Adrenal gland (tissue), 12 donors: ENCODE results near the gene GPR132. TPM values are rescaled to one million over a fixed set of nuclear protein-coding genes. Genes with fewer than 3 reads are reported as not detected.

Experiments used
- DNase-seq, 7 donors: peaks; one replicate each; pipeline ENCODE4 v3.0.0-alpha.2; 2019 to 2020
- H3K27ac ChIP-seq, 5 donors: fragments of 200-600 bp; sonication (generic) in 4 of 5; 1 replicate in 3 of 5; 2 replicates in 2 of 5; pipeline versions ENCODE4 v1.5.1 to v1.8.0; 2016 to 2020; ENCODE audit warnings: mild to moderate bottlenecking in 1 of 5
- H3K27me3 ChIP-seq: fragments of 200-600 bp; 2 replicates; pipeline ENCODE4 v1.8.0; 2021
- H3K36me3 ChIP-seq, 2 donors: fragments of 200-600 bp; replicated peaks in 1 of 2; 1 replicate in 1 of 2; 2 replicates in 1 of 2; pipeline versions ENCODE4 v1.5.1 to v1.8.0; 2018 to 2022
- H3K4me1 ChIP-seq, 2 donors: fragments of 200-600 bp; replicated peaks in 1 of 2; 1 replicate in 1 of 2; 2 replicates in 1 of 2; pipeline versions ENCODE4 v1.5.1 to v1.8.0; 2018 to 2021
- H3K4me3 ChIP-seq, 4 donors: fragments of 200-600 bp; sonication (generic) in 3 of 4; one replicate each; pipeline ENCODE4 v1.5.1; 2016 to 2018
- H3K9me3 ChIP-seq, 3 donors: fragments of 200-600 bp; sonication (generic) in 1 of 3; replicated peaks in 1 of 3; 1 replicate in 2 of 3; 2 replicates in 1 of 3; pipeline versions ENCODE4 v1.5.1 to v1.8.0; 2016 to 2021
- CTCF ChIP-seq, 6 experiments: fragments of 450-650 bp in 4 of 6; fragments of 200-600 bp in 2 of 6; sonication (generic) in 1 of 6; IDR thresholded peaks; 1 replicate in 5 of 6; 2 replicates in 1 of 6; pipeline versions ENCODE4 v1.5.1 to v1.8.0; 2016 to 2021; ENCODE audit warnings: antibody characterized with exemption in 6 of 6, mild to moderate bottlenecking in 2 of 6, moderate library complexity in 1 of 6
- POLR2A ChIP-seq, 2 donors: fragments of 450-650 bp; IDR thresholded peaks; one replicate each; pipeline ENCODE4 v1.6.1; 2017; ENCODE audit warnings: antibody characterized with exemption in 2 of 2, mild to moderate bottlenecking in 2 of 2, moderate library complexity in 1 of 2
- WGBS, 4 donors: extraction: QIAGEN DNeasy Blood & Tissue Kit in 2 of 4; methylation state at CpG; one replicate each; pipeline versions ENCODE4 v1.1.5 to v1.1.7; 2013 to 2017; 5-methylcytosine and 5-hydroxymethylcytosine counted together
- intact Hi-C, 2 donors: fragments of 100-400 bp; cut with DNase I; formaldehyde crosslinking; loops; one replicate each; pipeline versions ENCODE4 v1.14.1 to v1.15.0; 2022 to 2023
- polyA plus RNA-seq, 3 donors: library from polyadenylated mRNA; stranded (reverse); fragments of 200-250 nt in 2 of 3; fragments of 350-450 nt in 1 of 3; fragmentation: Illumina TruSeq in 1 of 3; extraction: RNeasy Lipid Tissue Mini Kit (QIAGEN cat#74804) in 1 of 3; gene quantifications; one replicate each; pipeline ENCODE4 v1.2.3, GENCODE V29; 2013 to 2014
- total RNA-seq, 9 donors: library from RNA; depleted of rRNA in 4 of 9; stranded (reverse); fragments of >200 nt in 4 of 9; fragments of 120-200 nt in 1 of 9; fragmentation: NEBNext Ultra II Directional in 1 of 9; extraction: Animal tissue kit (Norgen Biotek cat#: 25700) in 1 of 9; gene quantifications; one replicate each; pipeline versions ENCODE4 v1.1.0 to v1.2.4, GENCODE V29; 2013 to 2023
- donor health status: healthy with polysubstance abuse.
- donor health status: Bipolar disorder and iron deficiency.
- donor health status: DM: yes; HTN: yes; CAD: no.
- donor health status: DM: no; HTN: no; CAD: no.
- donor health status: DM: no; HTN: no; CAD: no.
- donor health status: DM: yes; HTN: yes; CAD: no.

Gene GPR132
- total and polyA plus RNA-seq, 12 donors: 0.17 to 11.7 (median 1.6) TPM

- H3K36me3 ChIP-seq: no peaks in the 10 kb centered on the region
- H3K27ac ChIP-seq: peak overlapping the region in 1 of 5 donors; percentile 82
- H3K4me1 ChIP-seq: no peaks in the 10 kb centered on the region
- DNase-seq: no peak
- peaks cover 7% of the 10 kb centered on the region for H3K27me3 ChIP-seq
- WGBS, 4 donors: 74 to 91% (median 77%) methylated on average over 10 of the region's 10 CpGs
- TF ChIP-seq POLR2A (IDR thresholded peaks at IDR 0.05) (no peak), CTCF (IDR thresholded peaks at IDR 0.05) (no peak)
- intact Hi-C loops: no loop called here
- H3K4me3 ChIP-seq: no peak overlapping the region
- no peaks in the 10 kb centered on the region for H3K9me3 ChIP-seq
Measured at GRCh38 chr14:105069522-105069870, 4.3 kb upstream of the GPR132 start.

- Histone ChIP-seq H3K27ac (no peak overlapping the region), H3K36me3 (no peaks in the 10 kb centered on the region), H3K27me3 (peaks cover 7% of the 10 kb centered on the region), H3K4me3 (no peak overlapping the region), H3K4me1 (no peaks in the 10 kb centered on the region), H3K9me3 (no peaks in the 10 kb centered on the region)
- intact Hi-C loops: no loop called here
- peak in 1 of 7 donors; percentile 17 for DNase-seq
- 67 to 77% (median 72%) methylated on average over 13 of the region's 13 CpGs for WGBS, 4 donors
- TF ChIP-seq POLR2A (IDR thresholded peaks at IDR 0.05): no peak
- TF ChIP-seq CTCF (IDR thresholded peaks at IDR 0.05): no peak
Measured at GRCh38 chr14:105068818-105069217, 3.6 kb upstream of the GPR132 start.

GRCh38 chr14:105067969-105068301 is 2.7 kb upstream of the GPR132 start:
- intact Hi-C loops: no loop called here
- H3K27ac ChIP-seq: no peak overlapping the region
- no peak overlapping the region for H3K4me3 ChIP-seq
- no peaks in the 10 kb centered on the region for H3K36me3 ChIP-seq
- DNase-seq: no peak
- H3K9me3 ChIP-seq: no peaks in the 10 kb centered on the region
- no peak for TF ChIP-seq POLR2A (IDR thresholded peaks at IDR 0.05)
- TF ChIP-seq CTCF (IDR thresholded peaks at IDR 0.05): no peak
- H3K27me3 ChIP-seq: peaks cover 6% of the 10 kb centered on the region
- no peaks in the 10 kb centered on the region for H3K4me1 ChIP-seq
- WGBS, 4 donors: 90 to 95% (median 93%) methylated on average over 9 to 12 of the region's 12 CpGs

- Histone ChIP-seq H3K9me3 (no peaks in the 10 kb centered on the region), H3K4me1 (no peaks in the 10 kb centered on the region), H3K4me3 (no peak overlapping the region), H3K27me3 (no peaks in the 10 kb centered on the region), H3K36me3 (no peaks in the 10 kb centered on the region), H3K27ac (no peak overlapping the region)
- TF ChIP-seq CTCF (IDR thresholded peaks at IDR 0.05): no peak
- TF ChIP-seq POLR2A (IDR thresholded peaks at IDR 0.05): no peak
- 59 to 73% (median 71%) methylated on average over 12 to 18 of the region's 18 CpGs for WGBS, 4 donors
- intact Hi-C loops: no loop called here
- DNase-seq: no peak
Measured at GRCh38 chr14:105067140-105067968, 2.1 kb upstream of the GPR132 start.
